ENCODE results near the gene MYRIP. TPM values are rescaled to one million over a fixed set of nuclear protein-coding genes. Genes with fewer than 3 reads are reported as not detected.

The MYRIP gene
- total RNA-seq, 1 donor from 2014 or later: 0.27 TPM

DNA sequence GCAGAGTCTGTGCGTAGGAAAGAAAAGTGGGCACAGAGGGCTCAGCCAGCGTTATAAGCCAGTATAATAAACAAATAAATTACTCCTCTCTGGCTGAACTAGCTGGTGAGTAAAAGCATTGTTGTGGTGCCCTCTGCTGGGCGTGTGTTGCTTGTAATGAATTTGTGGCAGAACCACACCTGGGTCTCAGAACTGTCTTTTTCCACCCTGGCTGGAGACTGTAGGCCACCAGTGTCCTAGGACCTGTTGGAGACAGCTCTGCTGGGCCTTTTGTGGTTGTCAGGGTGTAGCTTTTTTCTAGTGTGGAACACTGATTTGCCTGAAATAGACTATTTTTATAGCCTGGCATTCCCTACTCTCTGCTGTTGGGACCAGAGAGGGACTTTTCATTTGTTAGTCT is 369.6 kb downstream of the MYRIP start:
- peak; percentile 77 for DNase-seq (ENCODE audit: low read depth)

DNA sequence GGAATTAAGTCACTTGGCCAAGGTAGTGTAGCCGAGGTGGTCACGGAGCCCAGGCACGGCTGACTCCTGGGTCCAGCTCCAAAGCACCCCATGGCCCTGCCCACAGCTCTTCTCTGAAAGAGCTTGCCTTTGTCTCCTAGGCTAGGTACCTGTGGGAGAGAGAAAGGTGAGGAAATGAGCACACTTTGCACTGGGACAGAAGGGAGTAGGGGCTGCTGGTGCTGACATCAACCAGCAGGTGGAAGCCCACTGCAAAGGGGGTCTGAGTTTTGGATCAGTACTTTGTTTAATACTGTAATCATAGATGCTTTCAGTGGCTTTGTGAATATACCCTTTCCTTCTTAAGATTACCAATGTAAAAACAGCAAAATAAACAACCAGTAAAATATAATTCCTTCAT is 371.8 kb downstream of the MYRIP start:
- DNase-seq (ENCODE audit: low read depth): no peak

DNA sequence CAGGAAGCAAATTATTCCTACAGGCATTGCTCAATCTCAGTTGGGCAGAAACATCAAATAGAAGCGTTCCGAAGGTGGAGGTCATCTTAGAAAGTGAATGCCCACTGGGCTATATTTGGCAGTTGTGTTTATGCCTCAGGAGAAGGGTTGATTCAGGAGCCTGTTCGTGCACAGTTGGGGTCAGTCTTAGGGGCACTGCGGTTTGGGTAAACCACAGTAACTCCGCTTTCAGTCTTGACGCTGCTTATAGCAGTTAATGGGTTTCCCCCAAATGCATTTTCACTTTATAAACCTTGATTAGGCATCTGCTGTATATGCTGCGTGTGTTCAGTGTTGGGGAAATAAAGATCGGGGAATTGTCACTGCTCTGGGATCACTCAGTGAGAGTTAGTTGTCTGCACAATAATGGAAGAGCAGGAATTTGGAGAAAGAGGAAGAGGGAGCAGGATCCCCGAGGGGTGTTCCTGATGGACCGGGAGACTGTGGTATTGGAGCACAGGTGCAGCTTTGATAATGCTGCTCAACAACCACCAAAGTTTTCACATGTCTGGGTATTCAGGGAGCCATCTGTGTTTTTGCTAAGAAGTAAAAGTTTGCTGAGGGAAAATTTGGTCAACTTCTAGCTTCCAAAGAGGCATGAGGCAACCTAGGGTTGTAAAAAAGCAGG is 375.8 kb downstream of the MYRIP start:
- no peak for DNase-seq (ENCODE audit: low read depth)

DNA sequence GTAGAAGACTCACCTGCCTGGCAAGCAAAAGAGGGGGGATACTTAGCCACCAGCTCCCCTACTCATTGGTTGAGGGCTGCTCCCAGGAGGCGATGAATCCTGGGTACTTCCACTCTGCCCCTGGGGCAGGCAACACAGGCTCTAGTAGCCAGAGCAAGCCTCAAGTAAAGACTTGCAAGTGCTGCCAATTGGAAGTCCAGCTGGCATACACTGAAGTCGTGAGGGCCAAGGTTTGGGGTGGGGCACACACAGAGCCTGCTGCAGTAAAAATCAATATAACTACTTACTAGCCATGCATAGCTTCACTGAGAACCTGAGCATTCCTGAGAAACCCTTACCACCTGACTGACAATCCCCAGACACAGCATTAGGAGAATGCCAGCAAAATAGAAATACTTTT is 377.1 kb downstream of the MYRIP start:
- DNase-seq (ENCODE audit: low read depth): no peak

DNA sequence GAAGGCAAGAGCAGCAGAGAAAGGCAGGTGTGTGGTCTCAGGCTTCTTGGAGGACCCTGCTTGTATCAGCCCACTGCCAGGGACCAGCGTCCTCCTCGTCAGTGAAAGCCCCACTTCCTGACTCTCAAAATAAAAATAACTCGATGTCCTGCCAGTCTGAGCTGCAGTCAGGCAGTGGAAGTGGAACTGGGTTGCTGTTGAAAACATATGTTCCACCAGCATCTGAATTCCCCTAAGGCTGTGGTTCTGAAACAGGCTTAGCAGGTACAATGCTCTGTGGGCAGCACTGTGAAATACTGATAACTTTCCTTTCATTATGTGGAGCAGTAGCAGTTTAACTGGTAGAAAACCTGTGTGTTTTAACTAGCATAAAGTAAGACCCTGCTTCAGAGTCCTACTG is 378.5 kb downstream of the MYRIP start:
- no peak for DNase-seq (ENCODE audit: low read depth)

DNA sequence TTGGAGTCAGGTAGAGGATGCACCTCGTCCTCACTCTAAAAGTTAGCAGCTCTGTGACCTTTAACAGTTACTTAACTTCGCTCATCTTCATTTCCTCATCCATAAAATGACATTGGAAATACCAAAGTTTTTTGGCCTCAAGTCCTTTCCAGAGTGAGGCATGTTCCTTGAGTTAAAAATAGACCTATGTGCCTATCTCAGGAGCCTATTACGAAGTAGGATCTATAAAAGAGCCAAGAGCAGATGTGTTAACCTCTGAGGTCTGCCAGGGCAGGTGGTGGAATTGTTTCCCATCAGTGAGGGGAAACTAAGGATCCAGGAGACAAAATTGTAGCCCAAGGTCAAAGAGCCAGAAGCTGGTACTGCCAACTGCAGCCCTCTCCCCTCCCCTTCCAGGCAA is 379.7 kb downstream of the MYRIP start:
- DNase-seq (ENCODE audit: low read depth): no peak

DNA sequence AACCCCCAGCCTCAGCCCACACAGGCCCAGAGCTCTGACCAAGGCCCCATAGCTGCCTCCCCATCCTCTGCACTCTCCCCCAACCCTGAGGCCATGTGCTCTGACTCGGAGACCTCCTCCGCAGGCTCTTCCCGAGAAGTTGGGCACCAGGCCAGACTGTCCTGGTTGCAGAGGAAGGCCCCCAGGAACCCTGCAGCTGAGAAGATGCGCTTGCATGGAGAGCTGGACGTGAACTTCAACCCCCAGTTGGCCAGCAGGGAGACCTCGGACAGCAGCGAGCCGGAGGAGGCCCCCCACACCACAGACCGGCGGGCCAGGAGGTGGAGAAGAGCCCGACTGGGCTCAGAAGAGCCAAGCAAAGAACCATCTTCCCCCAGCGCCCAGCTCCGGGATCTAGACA is 380.6 kb downstream of the MYRIP start:
- DNase-seq (ENCODE audit: low read depth): no peak

DNA sequence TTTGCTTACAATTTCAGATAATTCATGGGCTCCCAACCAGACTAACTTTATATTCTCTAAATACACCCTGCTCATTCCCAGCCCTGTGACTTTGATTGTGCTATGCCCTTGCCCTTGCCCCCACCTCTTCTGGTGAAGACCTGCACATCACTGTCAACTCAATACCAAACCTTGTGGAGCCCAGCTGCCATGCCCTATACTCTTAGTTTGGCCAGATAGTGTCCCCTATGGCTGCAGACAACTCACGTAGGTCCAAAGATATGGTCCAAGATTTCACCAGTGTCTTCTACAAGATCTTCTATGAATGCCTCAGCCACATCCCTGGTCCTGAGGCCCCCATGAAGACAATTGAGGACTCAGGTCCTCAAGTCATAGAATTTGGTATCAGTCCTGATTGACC is 381.8 kb downstream of the MYRIP start:
- DNase-seq (ENCODE audit: low read depth): no peak

DNA sequence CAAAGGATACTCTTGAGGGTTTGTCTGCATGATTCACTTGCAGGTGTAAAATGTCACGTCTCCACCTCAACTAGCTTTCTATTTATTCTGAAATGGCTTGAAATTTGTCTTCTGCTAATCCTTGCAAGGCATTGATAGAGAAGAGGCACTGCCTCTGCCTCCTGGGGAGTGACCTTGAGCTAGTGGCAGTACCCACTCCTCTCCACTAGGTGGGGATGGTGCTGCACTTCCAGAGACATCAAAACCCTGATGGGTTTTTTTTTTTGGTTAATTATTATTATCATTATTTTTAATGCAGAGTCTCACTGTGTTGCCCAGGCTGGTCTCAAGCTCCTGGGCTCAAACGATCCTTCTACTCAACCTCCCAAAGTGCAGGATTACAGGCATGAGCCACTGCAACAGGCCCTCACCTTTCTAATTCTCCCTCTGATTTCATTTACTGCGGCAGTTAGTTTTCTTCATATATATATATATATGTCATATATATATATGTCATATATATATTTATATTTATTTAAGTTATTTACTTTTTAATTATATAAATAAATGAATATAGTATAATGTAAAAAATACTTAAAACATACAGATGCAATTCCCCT is 382.5 kb downstream of the MYRIP start:
- peak; percentile 65 for DNase-seq (ENCODE audit: low read depth)

DNA sequence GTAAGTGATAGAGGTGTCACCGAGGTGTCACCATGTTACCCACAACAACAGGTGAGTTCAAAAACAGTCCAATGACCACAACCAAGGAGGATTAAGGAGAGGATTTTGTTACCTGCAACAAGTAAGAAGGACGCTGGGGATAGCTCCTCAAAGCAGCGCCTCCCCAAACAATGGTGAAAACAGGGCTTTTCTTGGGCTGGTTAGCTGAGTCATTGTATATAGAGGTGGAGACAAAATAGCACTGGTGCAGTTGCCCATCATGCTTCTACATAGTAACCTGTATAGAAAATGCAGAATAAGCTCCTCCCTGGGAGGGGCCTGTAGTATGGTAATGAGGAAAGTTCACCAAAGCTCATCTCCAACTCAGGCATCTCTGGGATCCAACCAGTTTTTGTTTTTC is 383.2 kb downstream of the MYRIP start:
- no peak for DNase-seq (ENCODE audit: low read depth)

DNA sequence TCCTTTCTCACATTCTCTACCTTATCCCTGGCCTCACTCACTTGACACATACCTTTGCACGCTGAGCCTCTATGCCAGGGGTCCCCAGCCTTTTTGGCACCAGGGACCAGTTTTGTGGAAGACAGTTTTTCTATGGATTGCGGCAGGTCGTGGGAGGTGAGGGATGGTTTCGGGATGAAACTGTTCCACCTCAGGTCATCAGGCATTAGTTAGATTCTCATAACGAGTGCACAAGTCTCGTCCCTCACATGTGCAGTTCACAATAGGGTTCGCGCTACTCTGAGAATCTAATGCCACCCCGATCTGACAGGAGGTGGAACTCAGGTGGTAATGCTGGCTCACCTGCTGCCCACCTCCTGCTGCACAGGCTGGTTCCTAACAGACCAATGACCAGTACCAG is 387.6 kb downstream of the MYRIP start:
- DNase-seq (ENCODE audit: low read depth): no peak

DNA sequence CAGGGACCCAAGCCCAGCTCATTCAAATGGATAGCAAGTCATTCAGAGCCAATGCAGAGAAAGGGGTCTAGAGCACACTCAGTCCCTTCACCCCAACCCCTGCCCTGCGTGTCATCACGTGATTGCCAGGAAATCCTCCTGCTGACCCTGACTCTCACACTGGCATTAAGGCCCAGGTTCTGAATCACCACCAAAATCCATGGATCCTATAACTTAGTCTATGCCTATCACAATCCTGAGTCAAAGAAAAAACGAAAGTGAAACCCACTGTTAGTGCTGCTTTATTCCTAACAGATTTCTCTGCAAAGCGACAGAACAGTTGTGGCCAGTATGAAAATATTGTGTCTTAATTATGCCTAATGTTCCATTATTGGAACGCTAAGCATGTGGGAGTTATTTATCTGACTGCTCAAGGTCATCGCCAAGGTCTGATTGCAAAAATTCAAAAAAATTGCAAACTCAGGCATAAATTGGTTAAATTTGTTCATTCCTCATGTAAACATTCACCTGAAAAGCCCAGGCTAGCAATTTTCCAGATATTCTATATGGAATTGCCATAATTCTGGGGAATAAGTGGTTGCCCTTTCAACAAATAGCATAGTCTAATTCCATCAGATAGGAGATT is 391.4 kb downstream of the MYRIP start:
- no peak for DNase-seq (ENCODE audit: low read depth)

DNA sequence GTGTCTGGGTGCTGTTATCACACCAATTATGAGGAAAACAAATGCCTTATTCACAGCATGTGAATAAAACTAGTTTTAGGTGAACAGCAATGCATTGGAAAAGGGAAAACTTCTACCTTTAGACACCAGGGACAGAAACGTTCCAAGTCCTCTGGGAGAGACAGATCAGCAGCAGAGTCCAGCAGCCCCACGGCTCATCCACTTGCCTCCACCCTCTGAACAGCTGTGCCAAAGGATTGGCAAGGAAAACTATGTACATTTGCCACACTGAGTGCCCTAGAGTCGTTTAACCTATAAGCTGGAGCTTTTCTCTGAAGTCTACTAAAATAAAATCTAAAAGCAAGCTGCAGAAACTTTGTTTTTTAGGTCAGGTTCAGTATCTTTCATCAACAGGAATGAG is 392.4 kb downstream of the MYRIP start:
- peak; percentile 24 for DNase-seq (ENCODE audit: low read depth)

DNA sequence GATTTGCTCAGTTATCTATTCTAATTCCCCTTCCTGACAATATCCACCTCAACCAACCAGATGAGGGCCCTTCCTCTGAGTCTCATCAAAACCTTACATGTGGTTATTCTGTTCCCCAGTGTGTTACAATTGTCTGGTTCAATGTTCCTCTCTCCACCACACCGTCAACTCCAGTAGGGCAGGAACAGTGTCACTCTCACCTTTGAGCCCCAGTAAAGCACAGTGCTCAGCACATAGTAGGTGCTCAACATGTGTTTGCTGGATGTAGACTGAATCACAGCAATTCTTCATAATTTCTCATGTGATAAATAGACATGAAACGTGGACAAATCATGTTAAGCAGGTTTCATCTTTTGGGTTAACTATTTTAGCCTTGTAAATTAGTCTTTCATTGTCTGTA is 397.1 kb downstream of the MYRIP start:
- no peak for DNase-seq (ENCODE audit: low read depth)

DNA sequence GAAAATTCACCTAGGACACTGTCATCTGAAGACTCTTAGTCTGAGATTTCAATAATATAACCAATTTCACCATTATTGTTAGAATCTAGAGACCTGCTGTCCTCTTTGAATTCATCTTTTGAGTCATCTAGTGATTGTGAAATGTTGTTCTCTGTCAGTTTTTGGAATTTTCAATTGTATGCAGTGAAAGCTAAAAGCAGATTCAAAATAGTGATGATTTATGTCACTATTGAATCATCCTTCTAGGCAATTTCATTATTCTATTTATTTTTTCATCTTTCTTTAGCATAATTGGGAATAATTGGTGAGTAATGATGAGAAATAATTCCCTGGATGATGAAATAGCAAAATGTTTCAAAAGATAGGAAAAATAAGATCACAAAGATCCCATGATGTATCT is 398.4 kb downstream of the MYRIP start:
- no peak for DNase-seq (ENCODE audit: low read depth)

DNA sequence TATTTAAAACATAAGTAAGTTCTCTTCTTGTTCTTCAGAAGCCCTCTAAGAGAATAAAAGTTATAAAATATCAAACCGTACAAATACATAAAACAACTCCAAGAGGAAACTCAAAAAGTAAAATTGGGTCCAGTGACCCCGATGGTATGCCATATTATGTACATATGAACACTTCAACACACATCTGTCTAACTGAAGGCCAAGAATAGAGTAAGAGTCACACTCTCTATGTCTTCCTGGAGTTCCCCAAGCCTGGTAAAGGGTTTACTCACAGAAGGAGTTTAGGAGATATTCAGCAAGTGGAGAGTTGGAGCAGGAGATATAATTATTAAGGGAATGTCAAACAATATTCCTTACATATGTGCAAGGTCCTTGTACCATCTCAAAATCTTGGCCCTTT is 398.8 kb downstream of the MYRIP start:
- no peak for DNase-seq (ENCODE audit: low read depth)

DNA sequence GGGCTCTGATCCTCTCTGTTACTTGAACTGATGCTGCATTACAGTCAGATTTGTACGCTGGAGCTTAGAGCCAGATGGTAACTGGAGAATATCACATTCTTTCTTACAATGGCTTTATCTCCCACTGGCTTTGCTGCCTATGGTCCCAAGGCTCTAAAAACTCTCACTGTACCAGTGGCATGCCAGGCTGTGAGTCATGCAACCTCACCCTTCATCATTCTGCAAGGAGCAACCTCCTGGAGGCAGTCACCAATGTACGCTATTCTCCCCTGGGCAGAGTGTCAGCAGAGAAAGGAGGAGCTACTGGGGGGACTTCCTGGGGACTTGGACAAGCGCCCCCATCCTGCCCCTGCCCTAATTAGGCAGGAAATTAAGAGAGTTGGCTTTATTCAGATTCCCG is 402.2 kb downstream of the MYRIP start:
- DNase-seq (ENCODE audit: low read depth): peak; percentile 32

DNA sequence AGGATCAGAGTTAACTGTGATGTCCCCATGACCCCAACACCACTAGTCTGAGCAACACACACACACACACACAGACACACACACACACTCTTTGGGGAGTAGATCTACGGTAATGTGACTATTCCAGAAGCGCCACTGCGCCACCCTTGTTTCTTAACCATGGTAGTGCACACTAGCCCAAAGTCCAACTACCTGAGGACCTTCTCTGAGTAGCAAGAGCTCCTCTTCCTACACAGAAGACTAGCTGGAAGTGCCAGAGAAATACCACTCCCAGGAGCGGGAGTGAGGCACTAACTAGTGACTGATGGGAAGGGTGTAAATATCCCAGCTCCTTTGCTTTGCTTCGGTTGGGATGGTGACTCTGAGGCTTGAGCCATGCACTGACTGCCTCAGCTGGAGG is 404.1 kb downstream of the MYRIP start:
- DNase-seq (ENCODE audit: low read depth): no peak

DNA sequence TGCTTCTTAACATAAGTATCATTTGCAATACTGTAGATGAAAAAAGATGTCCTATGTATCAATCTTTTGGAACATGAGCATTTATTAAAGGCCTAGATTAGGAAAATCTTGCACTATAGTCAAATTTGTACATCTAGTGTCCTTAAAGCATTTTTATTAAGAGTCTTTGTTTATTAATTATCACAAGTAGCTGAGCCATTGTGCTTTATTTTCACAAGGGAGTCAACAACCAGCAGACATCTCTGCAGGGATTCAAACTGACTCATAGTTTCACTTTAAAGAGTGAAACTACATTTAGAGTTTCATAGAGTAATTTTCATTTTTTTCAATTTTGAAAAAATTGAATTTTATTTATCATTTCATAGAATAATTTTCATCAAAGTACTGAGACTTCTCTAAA is 405.6 kb downstream of the MYRIP start:
- no peak for DNase-seq (ENCODE audit: low read depth)

DNA sequence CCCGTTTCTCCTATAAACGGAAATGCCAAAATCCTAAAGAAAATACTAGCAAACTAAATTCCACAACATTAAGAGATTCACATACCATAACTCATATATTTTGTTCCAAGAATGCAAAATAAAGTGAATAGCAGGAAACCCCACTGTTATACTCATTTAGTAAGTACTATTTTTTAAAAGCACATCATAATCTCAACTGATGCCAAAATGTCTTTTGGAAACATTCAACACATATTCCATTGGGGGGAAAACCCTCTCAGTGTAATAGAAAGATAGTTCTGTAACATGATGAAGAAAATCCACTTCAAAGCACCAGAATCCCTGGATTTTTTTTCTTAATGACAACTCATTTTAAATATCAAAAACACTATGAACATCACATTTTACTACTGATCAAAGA is 407.1 kb downstream of the MYRIP start:
- DNase-seq (ENCODE audit: low read depth): no peak

DNA sequence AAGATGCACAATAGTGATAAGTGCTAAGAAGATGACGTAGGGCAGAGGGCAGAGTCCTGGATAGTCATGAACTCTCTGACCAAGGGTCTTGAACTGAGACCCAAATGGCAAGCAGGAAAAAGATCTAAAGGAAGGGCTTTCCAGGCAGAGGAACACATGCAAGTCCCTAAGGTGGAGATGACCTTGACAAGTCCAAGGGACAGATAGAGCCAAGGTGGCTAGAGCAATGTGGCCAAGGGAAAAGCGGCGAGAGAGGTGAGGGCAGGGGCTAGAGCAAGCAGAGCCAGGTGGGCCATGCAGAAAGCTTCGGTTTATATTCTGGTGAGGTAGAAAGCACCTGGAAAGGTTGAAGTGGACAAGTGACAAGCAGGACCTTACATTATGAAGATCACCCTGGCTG is 414.4 kb downstream of the MYRIP start:
- DNase-seq (ENCODE audit: low read depth): no peak

DNA sequence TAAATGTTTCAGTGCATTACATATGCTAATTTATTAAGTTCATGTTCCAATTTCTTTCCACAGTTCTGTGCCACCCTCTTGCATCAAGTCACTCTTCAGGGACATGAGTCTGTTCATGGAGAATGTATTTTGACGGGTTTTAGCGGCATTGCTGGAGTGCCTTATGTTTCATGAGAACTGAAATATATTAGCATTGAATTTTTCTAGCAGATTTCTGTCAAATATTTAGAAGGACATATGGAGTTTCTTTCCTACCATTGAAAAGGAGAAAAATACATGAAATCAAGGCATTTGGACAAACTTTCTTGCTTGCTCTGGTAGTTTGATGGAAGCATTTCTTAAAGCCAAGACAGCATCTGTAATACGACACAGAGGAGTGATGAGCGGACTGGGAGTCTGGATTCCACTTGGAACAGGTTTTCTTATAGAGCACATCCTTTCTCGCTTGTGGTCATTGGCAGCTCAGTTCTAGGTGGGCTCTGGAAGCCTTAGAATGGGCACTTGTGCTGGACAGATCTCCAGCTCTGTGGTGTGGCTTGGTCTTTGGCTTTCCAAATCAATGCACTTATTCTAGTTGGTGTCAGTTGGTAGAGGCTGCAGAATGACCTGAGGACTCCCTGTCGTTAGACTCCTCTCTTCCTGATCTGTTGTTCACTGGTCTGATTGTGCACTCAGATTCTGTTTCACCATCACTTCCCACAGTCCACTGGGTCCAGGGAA is 415.5 kb downstream of the MYRIP start:
- no peak for DNase-seq (ENCODE audit: low read depth)

All from myocyte (in vitro differentiated cells).